Globus pallidus (tissue), 1 donor: ENCODE measurements around the gene SAG.

Experiments used
- DNase-seq: peaks from one replicate; pipeline ENCODE4 v3.0.0-alpha.2; 2015; ENCODE audit warnings: low spot score

Gene SAG

GRCh38 chr2:233288663-233289062 is 19.0 kb upstream of the SAG start:
- peak; percentile 71 for DNase-seq

GRCh38 chr2:233289648-233290047 is 18.0 kb upstream of the SAG start:
- peak; percentile 82 for DNase-seq

GRCh38 chr2:233290051-233290845 is 17.4 kb upstream of the SAG start:
- DNase-seq: no peak

- DNase-seq: no peak
Measured at GRCh38 chr2:233295891-233296290, 11.7 kb upstream of the SAG start.

- DNase-seq: no peak
Measured at GRCh38 chr2:233297076-233297475, 10.5 kb upstream of the SAG start.

GRCh38 chr2:233300401-233300800 is 7.2 kb upstream of the SAG start:
- DNase-seq: no peak

- no peak for DNase-seq
Measured at GRCh38 chr2:233301248-233301647, 6.4 kb upstream of the SAG start.

GRCh38 chr2:233301811-233302210 is 5.8 kb upstream of the SAG start:
- DNase-seq: no peak

- no peak for DNase-seq
Measured at GRCh38 chr2:233303252-233303651, 4.4 kb upstream of the SAG start.

GRCh38 chr2:233311241-233311926 is 3.8 kb downstream of the SAG start:
- DNase-seq: no peak

- DNase-seq: no peak
Measured at GRCh38 chr2:233312874-233313273, 5.3 kb downstream of the SAG start.

GRCh38 chr2:233314180-233314925 is 6.7 kb downstream of the SAG start:
- no peak for DNase-seq

GRCh38 chr2:233317196-233317943 is 9.8 kb downstream of the SAG start:
- DNase-seq: no peak

- no peak for DNase-seq
Measured at GRCh38 chr2:233319256-233319655, 11.6 kb downstream of the SAG start.

- no peak for DNase-seq
Measured at GRCh38 chr2:233320470-233320869, 12.9 kb downstream of the SAG start.

- DNase-seq: no peak
Measured at GRCh38 chr2:233321166-233321565, 13.6 kb downstream of the SAG start.

- no peak for DNase-seq
Measured at GRCh38 chr2:233323851-233324250, 16.2 kb downstream of the SAG start.

- no peak for DNase-seq
Measured at GRCh38 chr2:233325256-233325655, 17.6 kb downstream of the SAG start.

GRCh38 chr2:233325814-233326213 is 18.2 kb downstream of the SAG start:
- DNase-seq: no peak

- no peak for DNase-seq
Measured at GRCh38 chr2:233326500-233326899, 18.9 kb downstream of the SAG start.

- DNase-seq: no peak
Measured at GRCh38 chr2:233328922-233329321, 21.3 kb downstream of the SAG start.

- DNase-seq: no peak
Measured at GRCh38 chr2:233329489-233330135, 22.0 kb downstream of the SAG start.
